Measurements from ENCODE around the gene KDR.

- TF ChIP-seq, protein P1, sequence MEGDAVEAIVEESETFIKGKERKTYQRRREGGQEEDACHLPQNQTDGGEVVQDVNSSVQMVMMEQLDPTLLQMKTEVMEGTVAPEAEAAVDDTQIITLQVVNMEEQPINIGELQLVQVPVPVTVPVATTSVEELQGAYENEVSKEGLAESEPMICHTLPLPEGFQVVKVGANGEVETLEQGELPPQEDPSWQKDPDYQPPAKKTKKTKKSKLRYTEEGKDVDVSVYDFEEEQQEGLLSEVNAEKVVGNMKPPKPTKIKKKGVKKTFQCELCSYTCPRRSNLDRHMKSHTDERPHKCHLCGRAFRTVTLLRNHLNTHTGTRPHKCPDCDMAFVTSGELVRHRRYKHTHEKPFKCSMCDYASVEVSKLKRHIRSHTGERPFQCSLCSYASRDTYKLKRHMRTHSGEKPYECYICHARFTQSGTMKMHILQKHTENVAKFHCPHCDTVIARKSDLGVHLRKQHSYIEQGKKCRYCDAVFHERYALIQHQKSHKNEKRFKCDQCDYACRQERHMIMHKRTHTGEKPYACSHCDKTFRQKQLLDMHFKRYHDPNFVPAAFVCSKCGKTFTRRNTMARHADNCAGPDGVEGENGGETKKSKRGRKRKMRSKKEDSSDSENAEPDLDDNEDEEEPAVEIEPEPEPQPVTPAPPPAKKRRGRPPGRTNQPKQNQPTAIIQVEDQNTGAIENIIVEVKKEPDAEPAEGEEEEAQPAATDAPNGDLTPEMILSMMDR (IDR thresholded peaks at IDR 0.05), result no peak
- TF ChIP-seq POLR2A (IDR thresholded peaks at IDR 0.05), result no peak
- no peak for TF ChIP-seq POLR2AphosphoS5 (IDR thresholded peaks at IDR 0.05)
Measured at GRCh38 chr4:55092504-55092903, 32.9 kb downstream of the KDR start.

Measured in transverse colon (tissue), 4 donors.